K562 (cell line): ENCODE measurements around the gene CPTP. TPM values are rescaled to one million over a fixed set of nuclear protein-coding genes. Genes with fewer than 3 reads are reported as not detected.
A peak's percentile ranks its signal among the peaks of the same experiment; 100 is the strongest.

ENCODE experiments used
- ARID1B ChIP-seq: fragments of 450-650 bp; IDR thresholded peaks from 2 replicates; pipeline ENCODE4 v1.6.1; 2016; ENCODE audit warnings: antibody characterized with exemption, mild to moderate bottlenecking, inconsistent platforms
- BRD9 ChIP-seq: fragments of 450-650 bp; IDR thresholded peaks from 2 replicates; pipeline ENCODE4 v1.6.1; 2018; ENCODE audit warnings: low read depth; ENCODE audit not compliant: partially characterized antibody
- CEBPB ChIP-seq: fragments of 450-650 bp; IDR thresholded peaks from 2 replicates; pipeline ENCODE4 v1.6.1; 2016; ENCODE audit warnings: missing genetic modification characterization, missing compliant biosample characterization
- DPF2 ChIP-seq: fragments of 450-650 bp; IDR thresholded peaks from 2 replicates; pipeline ENCODE4 v1.6.1; 2016
- EP300 ChIP-seq: IDR thresholded peaks from 2 replicates; pipeline ENCODE4 v1.6.1; 2012; ENCODE audit warnings: low read length, improper control_type of control experiment
- HNRNPL ChIP-seq: fragments of 200-400 bp; formaldehyde crosslinking; IDR thresholded peaks from 2 replicates; pipeline ENCODE4 v1.6.1; 2017; ENCODE audit warnings: low read depth, mild to moderate bottlenecking, low read length
- NFE2 ChIP-seq: IDR thresholded peaks from 2 replicates; pipeline ENCODE4 v1.6.1; 2014; ENCODE audit warnings: antibody characterized with exemption, low read depth
- NR3C1 ChIP-seq: sonication (generic); formaldehyde crosslinking; IDR thresholded peaks from 2 replicates; pipeline ENCODE4 v1.8.1; 2022; ENCODE audit warnings: missing genetic modification reagents
- SAFB2 ChIP-seq: fragments of 200-400 bp; formaldehyde crosslinking; IDR thresholded peaks from 2 replicates; pipeline ENCODE4 v1.6.1; 2018; ENCODE audit warnings: borderline replicate concordance, low read length, low read depth, moderate library complexity; ENCODE audit not compliant: severe bottlenecking
- ZBED1 ChIP-seq: IDR thresholded peaks from 2 replicates; pipeline ENCODE4 v1.6.1; 2014
- ZC3H4 ChIP-seq: sonication (generic); formaldehyde crosslinking; IDR thresholded peaks from 2 replicates; pipeline ENCODE4 v1.9.0; 2021; ENCODE audit warnings: missing genetic modification reagents, borderline replicate concordance
- ZNF133 ChIP-seq: fragments of 250-450 bp; sonication (Bioruptor Pico); IDR thresholded peaks from 2 replicates; pipeline ENCODE4 v1.4.0; 2020; ENCODE audit warnings: mild to moderate bottlenecking
- ZNF140 ChIP-seq: fragments of 250-450 bp; sonication (Bioruptor Pico); IDR thresholded peaks from 2 replicates; pipeline ENCODE4 v1.8.0; 2021; ENCODE audit warnings: moderate library complexity, mild to moderate bottlenecking, inconsistent platforms
- ZNF282 ChIP-seq: sonication (generic); formaldehyde crosslinking; IDR thresholded peaks from 2 replicates; pipeline ENCODE4 v1.8.1; 2023; ENCODE audit warnings: missing genetic modification reagents
- ZNF778 ChIP-seq: fragments of 450-650 bp; formaldehyde crosslinking; IDR thresholded peaks from 2 replicates; pipeline ENCODE4 v1.4.0; 2020; ENCODE audit warnings: mild to moderate bottlenecking, moderate library complexity
- polyA plus RNA-seq, 8 experiments: library from polyadenylated mRNA; depleted of rRNA in 4 of 8; stranded (reverse) in 5 of 8; unstranded in 3 of 8; fragments of >200 nt; fragmentation: Nextera tagmentation in 2 of 8; fragmentation: Illumina TruSeq in 1 of 8; extraction: Ambion mirVana in 2 of 8; extraction: Trizol in 1 of 8; gene quantifications; 2 replicates each; pipeline versions ENCODE4 v1.2.1 to v1.2.3, GENCODE V29; 2011 to 2014; ENCODE audit warnings: inconsistent platforms in 1 of 8, missing spikeins in 1 of 8
- total RNA-seq, 7 experiments: library from RNA; depleted of rRNA in 6 of 7; stranded (reverse); fragments of >200 nt in 6 of 7; fragmentation: Illumina TruSeq in 2 of 7; extraction: Trizol in 2 of 7; gene quantifications; 2 replicates each; pipeline versions ENCODE4 v1.2.1 to v1.2.3, GENCODE V29; 2011 to 2021; ENCODE audit warnings: low replicate concordance in 1 of 7
- TF ChIP-seq, protein P1 (sequence below): fragments of 200-800 bp; sonication (Bioruptor generic); IDR thresholded peaks from 2 replicates; pipeline ENCODE4 v1.6.1; 2017; ENCODE audit warnings: missing genetic modification characterization, missing compliant biosample characterization
- TF ChIP-seq, protein P2 (sequence below): fragments of 250-450 bp; sonication (Bioruptor Pico); IDR thresholded peaks from 2 replicates; pipeline ENCODE4 v1.5.0; 2021; ENCODE audit warnings: mild to moderate bottlenecking, borderline replicate concordance
- TF ChIP-seq, protein P3 (sequence below): fragments of 250-450 bp; sonication (Bioruptor Pico); IDR thresholded peaks from 2 replicates; pipeline ENCODE4 v1.4.0; 2020; ENCODE audit warnings: mild to moderate bottlenecking
- TF ChIP-seq, protein P4 (sequence below): sonication (generic); formaldehyde crosslinking; IDR thresholded peaks from 2 replicates; pipeline ENCODE4 v1.4.0; 2020; ENCODE audit warnings: mild to moderate bottlenecking, missing genetic modification reagents
- TF ChIP-seq, protein P5 (sequence below): fragments of 450-650 bp; IDR thresholded peaks from 2 replicates; pipeline ENCODE4 v1.6.1; 2014; ENCODE audit warnings: low read depth, mild to moderate bottlenecking, moderate library complexity, borderline replicate concordance

Gene CPTP
- total and polyA plus RNA-seq, 9 of the 15 experiments (the other 6 are each of a cell fraction or from before 2014, with no cell fraction given) = 0.11 to 25.8 (median 3.5) TPM

DNA sequence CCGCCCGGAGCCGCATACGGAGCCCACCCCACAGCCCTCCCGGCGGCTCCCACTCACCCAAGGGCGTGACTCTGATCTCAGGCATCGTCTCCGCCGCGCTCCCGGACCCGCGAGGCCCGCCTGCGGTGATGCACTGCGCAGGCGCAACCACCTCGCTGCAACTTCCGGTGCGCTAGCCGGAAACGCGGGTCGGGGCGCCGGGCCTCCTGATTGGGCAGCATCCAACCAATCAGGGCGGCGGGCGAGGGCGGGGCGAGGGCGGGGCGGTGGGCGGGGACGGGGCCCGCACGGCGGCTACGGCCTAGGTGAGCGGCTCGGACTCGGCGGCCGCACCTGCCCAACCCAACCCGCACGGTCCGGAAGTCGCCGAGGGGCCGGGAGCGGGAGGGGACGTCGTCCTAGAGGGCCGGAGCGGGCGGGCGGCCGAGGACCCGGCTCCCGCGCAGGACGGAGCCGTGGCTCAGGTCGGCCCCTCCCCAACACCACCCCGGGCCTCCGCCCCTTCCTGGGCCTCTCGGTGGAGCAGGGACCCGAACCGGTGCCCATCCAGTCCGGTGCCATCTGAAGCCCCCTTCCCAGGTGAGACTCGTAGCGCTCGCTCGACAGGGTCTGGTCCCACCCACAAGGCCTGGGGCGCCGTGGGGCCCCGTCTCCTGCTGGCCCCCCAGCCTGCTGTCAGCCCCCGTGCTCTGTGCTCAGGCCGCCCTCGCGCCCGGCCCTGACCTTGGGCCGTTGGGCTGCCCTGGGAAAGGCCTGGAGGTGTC is at the start of gene CPTP, which contains the start of gene INTS11 (continued):
- TF ChIP-seq NR3C1 (CRISPR knock-in tag) = no peak
- no peak for TF ChIP-seq ZC3H4 (CRISPR knock-in tag)
- 0 out of 2 replicates have a peak, but pooled peaks have one; percentile 76 for TF ChIP-seq ZNF282 (CRISPR knock-in tag)
- TF ChIP-seq, protein P1, sequence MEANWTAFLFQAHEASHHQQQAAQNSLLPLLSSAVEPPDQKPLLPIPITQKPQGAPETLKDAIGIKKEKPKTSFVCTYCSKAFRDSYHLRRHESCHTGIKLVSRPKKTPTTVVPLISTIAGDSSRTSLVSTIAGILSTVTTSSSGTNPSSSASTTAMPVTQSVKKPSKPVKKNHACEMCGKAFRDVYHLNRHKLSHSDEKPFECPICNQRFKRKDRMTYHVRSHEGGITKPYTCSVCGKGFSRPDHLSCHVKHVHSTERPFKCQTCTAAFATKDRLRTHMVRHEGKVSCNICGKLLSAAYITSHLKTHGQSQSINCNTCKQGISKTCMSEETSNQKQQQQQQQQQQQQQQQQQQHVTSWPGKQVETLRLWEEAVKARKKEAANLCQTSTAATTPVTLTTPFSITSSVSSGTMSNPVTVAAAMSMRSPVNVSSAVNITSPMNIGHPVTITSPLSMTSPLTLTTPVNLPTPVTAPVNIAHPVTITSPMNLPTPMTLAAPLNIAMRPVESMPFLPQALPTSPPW = peak; percentile 91
- TF ChIP-seq EP300 = no peak
- TF ChIP-seq, protein P2, sequence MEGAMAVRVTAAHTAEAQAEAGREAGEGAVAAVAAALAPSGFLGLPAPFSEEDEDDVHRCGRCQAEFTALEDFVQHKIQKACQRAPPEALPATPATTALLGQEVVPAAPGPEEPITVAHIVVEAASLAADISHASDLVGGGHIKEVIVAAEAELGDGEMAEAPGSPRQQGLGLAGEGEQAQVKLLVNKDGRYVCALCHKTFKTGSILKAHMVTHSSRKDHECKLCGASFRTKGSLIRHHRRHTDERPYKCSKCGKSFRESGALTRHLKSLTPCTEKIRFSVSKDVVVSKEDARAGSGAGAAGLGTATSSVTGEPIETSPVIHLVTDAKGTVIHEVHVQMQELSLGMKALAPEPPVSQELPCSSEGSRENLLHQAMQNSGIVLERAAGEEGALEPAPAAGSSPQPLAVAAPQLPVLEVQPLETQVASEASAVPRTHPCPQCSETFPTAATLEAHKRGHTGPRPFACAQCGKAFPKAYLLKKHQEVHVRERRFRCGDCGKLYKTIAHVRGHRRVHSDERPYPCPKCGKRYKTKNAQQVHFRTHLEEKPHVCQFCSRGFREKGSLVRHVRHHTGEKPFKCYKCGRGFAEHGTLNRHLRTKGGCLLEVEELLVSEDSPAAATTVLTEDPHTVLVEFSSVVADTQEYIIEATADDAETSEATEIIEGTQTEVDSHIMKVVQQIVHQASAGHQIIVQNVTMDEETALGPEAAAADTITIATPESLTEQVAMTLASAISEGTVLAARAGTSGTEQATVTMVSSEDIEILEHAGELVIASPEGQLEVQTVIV (CRISPR knock-in tag) = no peak
- no peak for TF ChIP-seq NFE2
- TF ChIP-seq, protein P3, sequence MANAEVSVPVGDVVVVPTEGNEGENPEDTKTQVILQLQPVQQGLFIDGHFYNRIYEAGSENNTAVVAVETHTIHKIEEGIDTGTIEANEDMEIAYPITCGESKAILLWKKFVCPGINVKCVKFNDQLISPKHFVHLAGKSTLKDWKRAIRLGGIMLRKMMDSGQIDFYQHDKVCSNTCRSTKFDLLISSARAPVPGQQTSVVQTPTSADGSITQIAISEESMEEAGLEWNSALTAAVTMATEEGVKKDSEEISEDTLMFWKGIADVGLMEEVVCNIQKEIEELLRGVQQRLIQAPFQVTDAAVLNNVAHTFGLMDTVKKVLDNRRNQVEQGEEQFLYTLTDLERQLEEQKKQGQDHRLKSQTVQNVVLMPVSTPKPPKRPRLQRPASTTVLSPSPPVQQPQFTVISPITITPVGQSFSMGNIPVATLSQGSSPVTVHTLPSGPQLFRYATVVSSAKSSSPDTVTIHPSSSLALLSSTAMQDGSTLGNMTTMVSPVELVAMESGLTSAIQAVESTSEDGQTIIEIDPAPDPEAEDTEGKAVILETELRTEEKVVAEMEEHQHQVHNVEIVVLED (CRISPR knock-in tag) = 0 out of 2 replicates have a peak, but pooled peaks have one; percentile 11
- TF ChIP-seq, protein P4, sequence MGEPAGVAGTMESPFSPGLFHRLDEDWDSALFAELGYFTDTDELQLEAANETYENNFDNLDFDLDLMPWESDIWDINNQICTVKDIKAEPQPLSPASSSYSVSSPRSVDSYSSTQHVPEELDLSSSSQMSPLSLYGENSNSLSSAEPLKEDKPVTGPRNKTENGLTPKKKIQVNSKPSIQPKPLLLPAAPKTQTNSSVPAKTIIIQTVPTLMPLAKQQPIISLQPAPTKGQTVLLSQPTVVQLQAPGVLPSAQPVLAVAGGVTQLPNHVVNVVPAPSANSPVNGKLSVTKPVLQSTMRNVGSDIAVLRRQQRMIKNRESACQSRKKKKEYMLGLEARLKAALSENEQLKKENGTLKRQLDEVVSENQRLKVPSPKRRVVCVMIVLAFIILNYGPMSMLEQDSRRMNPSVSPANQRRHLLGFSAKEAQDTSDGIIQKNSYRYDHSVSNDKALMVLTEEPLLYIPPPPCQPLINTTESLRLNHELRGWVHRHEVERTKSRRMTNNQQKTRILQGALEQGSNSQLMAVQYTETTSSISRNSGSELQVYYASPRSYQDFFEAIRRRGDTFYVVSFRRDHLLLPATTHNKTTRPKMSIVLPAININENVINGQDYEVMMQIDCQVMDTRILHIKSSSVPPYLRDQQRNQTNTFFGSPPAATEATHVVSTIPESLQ (CRISPR knock-in tag) = no peak
- TF ChIP-seq DPF2 = no peak
- TF ChIP-seq ZNF133 = no peak
- TF ChIP-seq ARID1B = no peak
- no peak for TF ChIP-seq ZNF778
- no peak for TF ChIP-seq BRD9
- TF ChIP-seq ZNF140 (CRISPR knock-in tag) = no peak
- no peak; the same call in 1 of the 2 replicates for TF ChIP-seq HNRNPL
- TF ChIP-seq, protein P5, sequence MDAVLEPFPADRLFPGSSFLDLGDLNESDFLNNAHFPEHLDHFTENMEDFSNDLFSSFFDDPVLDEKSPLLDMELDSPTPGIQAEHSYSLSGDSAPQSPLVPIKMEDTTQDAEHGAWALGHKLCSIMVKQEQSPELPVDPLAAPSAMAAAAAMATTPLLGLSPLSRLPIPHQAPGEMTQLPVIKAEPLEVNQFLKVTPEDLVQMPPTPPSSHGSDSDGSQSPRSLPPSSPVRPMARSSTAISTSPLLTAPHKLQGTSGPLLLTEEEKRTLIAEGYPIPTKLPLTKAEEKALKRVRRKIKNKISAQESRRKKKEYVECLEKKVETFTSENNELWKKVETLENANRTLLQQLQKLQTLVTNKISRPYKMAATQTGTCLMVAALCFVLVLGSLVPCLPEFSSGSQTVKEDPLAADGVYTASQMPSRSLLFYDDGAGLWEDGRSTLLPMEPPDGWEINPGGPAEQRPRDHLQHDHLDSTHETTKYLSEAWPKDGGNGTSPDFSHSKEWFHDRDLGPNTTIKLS = no peak
- TF ChIP-seq ZBED1 = no peak
- TF ChIP-seq CEBPB (tag) = no peak
- TF ChIP-seq SAFB2 = no peak
